HEK293 (cell line): ENCODE measurements around the gene SLC2A4.

Source experiments
- CTCF ChIP-seq: fragments of 450-650 bp; formaldehyde crosslinking; IDR thresholded peaks from 2 replicates; pipeline ENCODE4 v1.5.1; 2016; ENCODE audit warnings: missing biosample characterization, missing genetic modification characterization
- ZNF114 ChIP-seq: fragments of 450-650 bp; formaldehyde crosslinking; IDR thresholded peaks from 2 replicates; pipeline ENCODE4 v1.5.0; 2017; ENCODE audit warnings: missing biosample characterization, missing genetic modification characterization

GRCh38 chr17:7260151-7260550, 21.4 kb upstream of the SLC2A4 start:
- no peak for TF ChIP-seq CTCF
- TF ChIP-seq ZNF114 = no peak
